Central memory CD4-positive, alpha-beta T cell (primary cell): Measurements from ENCODE around the gene SDSL.

Experiments used
- DNase-seq: peaks from one replicate; pipeline ENCODE4 v3.0.0; 2022

SDSL gene

GRCh38 chr12:113452458-113452857 is 30.3 kb downstream of the SDSL start:
- no peak for DNase-seq

- no peak for DNase-seq
Measured at GRCh38 chr12:113453330-113453729, 31.1 kb downstream of the SDSL start.

GRCh38 chr12:113456199-113456598 is 34.0 kb downstream of the SDSL start:
- no peak for DNase-seq

GRCh38 chr12:113456761-113457160 is 34.6 kb downstream of the SDSL start:
- no peak for DNase-seq

GRCh38 chr12:113457185-113457584 is 35.0 kb downstream of the SDSL start:
- no peak for DNase-seq

- no peak for DNase-seq
Measured at GRCh38 chr12:113457710-113458109, 35.5 kb downstream of the SDSL start.

DNA sequence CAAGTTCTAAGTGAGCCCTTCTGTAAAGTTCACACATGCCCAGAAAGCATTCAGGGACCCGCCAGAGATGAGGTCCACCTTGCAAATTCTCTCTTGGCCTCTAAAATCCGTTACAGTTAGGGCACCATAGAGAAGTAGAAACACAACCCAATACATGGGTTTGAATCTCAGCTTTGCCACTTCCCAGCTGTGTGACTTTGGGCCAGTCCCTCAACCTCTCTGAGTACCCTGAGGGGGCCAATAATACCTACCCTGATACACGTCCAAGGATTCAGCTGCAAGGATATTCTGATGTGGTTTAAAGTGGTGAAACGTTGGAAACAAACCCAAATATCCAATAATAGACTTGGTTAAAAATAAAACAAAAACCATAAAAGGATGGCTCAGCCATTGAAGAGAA is 37.8 kb downstream of the SDSL start:
- no peak for DNase-seq

DNA sequence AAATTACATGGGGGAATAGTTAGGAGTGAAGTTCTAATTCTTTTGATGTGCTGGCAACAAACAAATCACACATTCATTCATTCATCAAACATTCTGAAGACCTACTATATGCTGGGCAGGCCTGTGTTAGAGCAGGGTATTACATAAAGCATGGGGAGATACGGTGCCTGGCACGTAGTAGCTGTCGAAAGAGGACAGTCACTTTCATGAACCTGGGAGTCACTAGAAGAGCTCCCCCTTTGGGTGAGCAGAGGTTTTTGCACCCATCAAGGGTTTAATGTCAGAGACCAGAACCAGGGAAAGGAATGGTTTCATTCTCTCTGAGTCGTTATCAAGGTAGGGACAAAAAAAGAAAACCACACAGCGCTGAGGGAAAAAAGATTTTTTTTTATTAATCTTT is 39.5 kb downstream of the SDSL start:
- DNase-seq = no peak

DNA sequence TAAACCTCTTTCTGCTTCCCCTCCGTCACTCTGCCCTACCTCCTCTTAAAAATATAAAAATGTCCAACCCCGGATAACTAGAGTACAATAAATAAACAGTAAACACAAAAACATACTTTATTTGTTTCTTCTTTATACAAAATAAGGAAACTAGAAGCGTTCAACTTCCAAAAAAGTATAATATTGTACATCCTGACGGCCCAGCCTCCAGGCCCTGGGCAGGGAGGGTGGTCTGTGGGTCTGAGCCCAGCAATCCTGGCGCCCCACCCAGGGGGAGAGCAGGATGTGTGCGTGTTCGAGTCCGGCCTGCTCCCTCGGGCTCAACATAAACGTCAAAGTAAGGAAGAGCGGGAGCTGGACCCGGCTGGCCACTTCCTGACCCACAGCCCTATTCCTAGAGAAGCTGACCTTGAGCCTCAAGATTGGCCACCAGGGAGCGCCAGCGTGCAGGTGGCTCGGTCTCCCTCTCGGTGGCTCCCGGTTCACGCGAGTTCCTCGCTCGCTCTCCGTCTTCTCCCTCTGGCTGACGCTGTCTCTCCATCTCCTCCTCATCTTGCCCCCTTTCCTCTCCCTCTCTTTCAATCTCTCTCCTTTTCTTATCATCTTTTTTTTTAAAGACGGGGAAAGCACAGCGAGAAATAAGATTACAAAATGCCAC is 40.1 kb downstream of the SDSL start:
- DNase-seq = peak; percentile 42

DNA sequence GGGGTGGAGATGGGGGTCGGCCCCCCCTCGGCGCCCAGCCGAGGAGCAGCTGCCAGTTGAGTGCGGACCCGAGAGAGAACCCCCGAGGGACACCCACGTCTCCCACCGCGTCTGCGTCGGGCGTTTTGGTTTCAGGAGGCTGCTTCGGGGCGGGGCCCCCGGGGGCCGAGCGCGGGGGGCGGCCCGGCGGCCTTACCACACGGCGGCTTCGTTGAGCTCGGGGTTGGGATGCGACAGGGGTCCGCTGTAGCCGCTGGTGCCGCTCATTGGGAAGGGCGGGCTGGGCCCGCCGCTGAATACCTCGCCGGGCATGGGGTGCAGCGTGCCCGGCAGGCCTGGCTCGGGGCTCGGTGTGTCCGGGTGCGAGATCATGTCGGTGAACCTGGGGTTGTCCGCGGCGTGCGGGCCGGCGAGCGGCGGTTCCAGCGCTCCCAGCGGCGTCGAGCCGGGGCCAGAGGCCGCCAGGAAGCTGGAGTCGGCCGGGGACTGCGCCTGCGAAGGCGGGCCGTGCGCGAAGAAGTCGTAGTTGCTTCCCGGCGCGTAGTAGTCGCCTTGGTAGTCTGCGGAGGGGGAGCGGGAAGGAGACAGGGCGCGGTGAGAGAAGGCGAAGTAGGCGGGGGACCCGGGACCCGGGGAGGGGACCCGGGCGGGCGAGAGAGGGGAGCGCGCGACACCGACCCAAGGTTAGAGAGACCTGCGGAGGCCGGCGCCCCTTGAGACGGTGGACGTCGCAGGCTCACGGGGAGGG is 41.0 kb downstream of the SDSL start:
- no peak for DNase-seq

GRCh38 chr12:113463746-113464451 is 41.7 kb downstream of the SDSL start:
- DNase-seq = no peak

- DNase-seq = no peak
Measured at GRCh38 chr12:113464452-113464775, 42.2 kb downstream of the SDSL start.

GRCh38 chr12:113464852-113465719 is 42.9 kb downstream of the SDSL start:
- DNase-seq = no peak

DNA sequence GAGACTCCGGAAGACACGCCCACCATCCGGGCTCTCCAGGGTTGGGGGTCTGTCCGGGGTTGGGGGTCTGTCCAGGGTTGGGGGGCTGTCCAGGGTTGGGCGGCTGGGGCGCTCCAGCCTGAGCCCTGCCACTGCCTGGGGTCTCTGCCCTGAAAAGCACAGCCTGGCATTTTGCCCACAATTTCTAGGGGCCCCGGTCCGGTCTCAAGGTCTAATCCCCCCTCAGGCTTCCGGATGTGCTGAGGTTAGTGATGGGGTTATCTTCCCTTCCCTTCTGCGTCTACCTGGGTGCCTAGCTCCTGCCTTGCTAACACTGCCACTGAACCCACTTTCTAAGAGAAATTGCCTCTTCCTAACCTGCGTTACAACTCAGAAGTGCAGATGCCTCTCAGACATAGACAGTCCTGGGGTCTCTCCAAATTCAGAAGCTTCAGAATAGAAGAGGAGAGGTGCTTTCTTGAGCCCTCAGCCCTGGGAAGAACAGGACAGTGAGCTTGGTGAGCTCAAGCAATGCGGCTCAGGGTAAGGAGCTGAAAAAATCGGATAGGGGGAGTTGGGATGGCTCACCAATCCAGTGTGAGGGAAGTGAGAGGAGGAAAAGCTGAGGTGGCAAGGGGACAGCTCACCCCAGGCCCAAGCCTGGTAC is 43.8 kb downstream of the SDSL start:
- DNase-seq = no peak

DNA sequence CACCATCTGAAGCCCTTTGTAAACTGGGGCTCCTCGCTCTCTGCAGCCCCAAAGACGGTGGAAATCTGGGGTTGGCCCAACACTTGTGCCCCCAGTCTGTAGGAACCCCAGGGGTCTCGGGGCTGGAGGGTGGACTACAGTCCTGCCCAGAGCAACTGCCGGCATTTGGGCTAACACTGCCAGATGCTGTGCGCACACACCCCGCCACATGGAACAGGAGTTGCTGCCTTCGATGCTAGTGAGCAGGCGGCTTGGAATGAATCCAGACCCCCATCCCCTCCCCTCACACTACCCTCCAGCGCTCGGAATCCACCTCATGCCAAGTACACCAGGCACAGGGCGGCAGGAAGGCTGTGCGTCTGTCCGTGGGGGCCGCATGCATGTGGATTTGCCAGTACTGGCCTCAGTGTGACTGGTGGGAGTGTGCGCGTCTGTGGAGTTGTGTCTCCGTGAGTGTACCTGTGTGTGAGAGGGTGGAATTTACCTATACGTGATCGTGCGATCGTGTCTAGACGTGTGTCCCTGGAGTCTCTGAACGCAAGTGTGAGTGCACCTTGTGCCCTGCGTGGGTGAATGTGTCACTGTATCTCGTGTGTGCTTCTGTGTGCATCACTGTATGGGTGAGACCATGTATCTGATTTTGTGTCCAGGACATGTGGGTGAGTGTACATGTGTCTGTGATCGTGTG is 44.4 kb downstream of the SDSL start:
- no peak for DNase-seq

DNA sequence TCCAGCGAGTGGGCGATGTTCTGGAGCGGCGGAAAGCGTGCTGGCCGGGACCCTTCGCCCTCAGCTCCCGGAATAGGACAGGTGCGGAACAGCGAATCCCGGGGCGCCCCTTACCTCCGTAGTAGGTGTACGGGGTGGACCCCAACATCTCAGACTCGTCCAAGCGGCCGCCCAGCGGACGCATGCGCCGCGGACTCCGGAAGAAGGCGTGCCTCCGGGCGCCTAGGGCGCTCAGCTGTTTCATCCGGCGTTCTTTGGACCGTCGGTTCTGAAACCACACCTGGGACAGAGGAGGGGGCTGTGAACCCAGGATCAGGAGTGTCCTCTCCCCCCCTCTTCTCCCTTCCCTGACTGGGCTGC is 44.9 kb downstream of the SDSL start:
- no peak for DNase-seq

- no peak for DNase-seq
Measured at GRCh38 chr12:113467502-113468364, 45.6 kb downstream of the SDSL start.

GRCh38 chr12:113468365-113469223 is 46.4 kb downstream of the SDSL start:
- no peak for DNase-seq

- no peak for DNase-seq
Measured at GRCh38 chr12:113469224-113469948, 47.2 kb downstream of the SDSL start.
